OCI-LY1 (cell line): ENCODE measurements around the gene PYGM.

Experiments used
- H2AFZ ChIP-seq: fragments of 200-600 bp; sonication (generic), shearing (Covaris generic); 2 replicates; pipeline ENCODE4 v1.6.0; 2014; ENCODE audit warnings: antibody characterized with exemption, mild to moderate bottlenecking, low read length
- H3F3A ChIP-seq: fragments of 200-600 bp; sonication (generic), shearing (Covaris generic); 2 replicates; pipeline ENCODE4 v1.6.0; 2014; ENCODE audit warnings: mild to moderate bottlenecking, antibody characterized with exemption, low read length, moderate library complexity; ENCODE audit not compliant: insufficient read depth
- H3K27ac ChIP-seq: fragments of 200-600 bp; sonication (generic); 2 replicates; pipeline ENCODE4 v1.5.1; 2014; ENCODE audit warnings: low read length, mixed run types, mild to moderate bottlenecking, low read depth; ENCODE audit not compliant: poor library complexity, severe bottlenecking
- H3K27me3 ChIP-seq: fragments of 200-600 bp; sonication (generic); 2 replicates; pipeline ENCODE4 v1.6.0; 2014; ENCODE audit warnings: antibody characterized with exemption, mild to moderate bottlenecking, low read length, moderate library complexity; ENCODE audit not compliant: insufficient read depth
- H3K36me3 ChIP-seq: fragments of 200-600 bp; sonication (generic); 2 replicates; pipeline ENCODE4 v1.6.1; 2014; ENCODE audit warnings: mild to moderate bottlenecking, antibody characterized with exemption, low read length, moderate library complexity, mixed read lengths; ENCODE audit not compliant: insufficient read depth
- H3K4me1 ChIP-seq: fragments of 200-600 bp; sonication (generic); 2 replicates; pipeline ENCODE4 v1.5.1; 2014; ENCODE audit warnings: mild to moderate bottlenecking, low read length, moderate library complexity; ENCODE audit not compliant: insufficient read depth, severe bottlenecking
- H3K4me2 ChIP-seq: fragments of 200-600 bp; sonication (generic), shearing (Covaris generic); 2 replicates; pipeline ENCODE4 v1.6.1; 2014; ENCODE audit warnings: low read length
- H3K4me3 ChIP-seq: fragments of 200-600 bp; sonication (generic); 2 replicates; pipeline ENCODE4 v1.5.1; 2014; ENCODE audit warnings: low read length, low read depth, mild to moderate bottlenecking, mixed read lengths; ENCODE audit not compliant: poor library complexity, severe bottlenecking
- H3K79me2 ChIP-seq: fragments of 200-600 bp; shearing (Covaris generic); 2 replicates; pipeline ENCODE4 v1.6.1; 2016; ENCODE audit warnings: mixed run types, low read length, mixed read lengths; ENCODE audit not compliant: insufficient read depth
- H3K9ac ChIP-seq: fragments of 200-600 bp; sonication (generic), shearing (Covaris generic); 2 replicates; pipeline ENCODE4 v1.6.1; 2014; ENCODE audit warnings: mild to moderate bottlenecking, low read length, mixed read lengths
- H3K9me2 ChIP-seq: fragments of 200-600 bp; sonication (generic), shearing (Covaris generic); 2 replicates; pipeline ENCODE4 v1.6.1; 2014; ENCODE audit warnings: low read depth, mild to moderate bottlenecking, low read length, mixed read lengths
- H3K9me3 ChIP-seq: fragments of 200-600 bp; shearing (Covaris generic); 2 replicates; pipeline ENCODE4 v1.6.1; 2014; ENCODE audit warnings: low read length, mixed read lengths
- H4K20me1 ChIP-seq: fragments of 200-600 bp; sonication (generic), shearing (Covaris generic); 2 replicates; pipeline ENCODE4 v1.6.0; 2016; ENCODE audit warnings: mild to moderate bottlenecking, low read length; ENCODE audit not compliant: insufficient read depth
- EZH2 ChIP-seq: fragments of 200-600 bp; sonication (generic), shearing (Covaris generic); IDR thresholded peaks from 2 replicates; pipeline ENCODE4 v1.8.0; 2017; ENCODE audit warnings: borderline replicate concordance, mixed run types, mild to moderate bottlenecking, antibody characterized with exemption, low read length, moderate library complexity, mixed read lengths
- TF ChIP-seq, protein P1 (sequence below): fragments of 200-600 bp; sonication (generic), shearing (Covaris generic); IDR thresholded peaks from 2 replicates; pipeline ENCODE4 v1.5.1; 2017; ENCODE audit warnings: mild to moderate bottlenecking, antibody characterized with exemption, low read length, moderate library complexity, mixed read lengths

PYGM gene

DNA sequence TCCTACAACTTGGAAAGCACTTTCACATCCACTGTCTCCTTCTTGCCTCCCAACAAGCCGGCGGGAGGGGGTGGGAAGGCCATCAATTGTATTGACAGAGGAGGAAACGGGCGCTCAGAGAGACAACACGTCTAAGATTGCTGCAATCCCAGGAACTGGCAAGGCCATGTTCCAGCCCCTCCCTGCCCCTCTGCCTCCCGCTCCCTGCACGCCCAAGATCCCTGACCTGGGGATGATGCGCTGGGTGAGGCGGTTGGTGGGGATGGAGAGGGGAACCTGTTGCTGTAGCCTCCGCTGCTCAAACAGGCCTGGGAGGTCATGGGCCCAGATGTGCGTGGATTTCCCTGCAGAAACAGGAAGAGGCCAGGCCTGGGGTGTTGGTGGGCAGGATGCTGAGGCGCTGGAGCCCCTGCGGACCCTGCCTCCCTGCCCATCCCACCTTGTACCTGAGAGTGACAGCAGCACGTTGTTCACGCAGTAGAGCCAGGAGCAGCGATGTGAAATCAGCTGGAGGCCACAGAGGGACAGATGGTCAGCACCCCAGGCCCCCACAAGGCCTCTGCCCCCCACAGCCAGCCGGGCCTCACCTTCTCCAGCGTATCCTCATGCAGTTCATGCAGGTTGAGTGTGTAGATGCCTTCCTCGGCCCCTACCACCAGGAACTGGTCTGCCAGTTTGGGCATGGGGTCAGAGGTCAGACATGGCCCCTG lies 36.4 kb upstream of the PYGM start:
- no peaks in the 10 kb centered on the region for H3K79me2 ChIP-seq
- no peak overlapping the region for H3K27ac ChIP-seq
- H3K9me2 ChIP-seq: no peaks in the 10 kb centered on the region
- no peak overlapping the region for H3K9ac ChIP-seq
- peaks cover 51% of the 10 kb centered on the region for H3K36me3 ChIP-seq
- H3K4me2 ChIP-seq: no peak overlapping the region
- H3K9me3 ChIP-seq: no peaks in the 10 kb centered on the region
- no peaks in the 10 kb centered on the region for H4K20me1 ChIP-seq
- no peak overlapping the region for H3K4me3 ChIP-seq
- H3F3A ChIP-seq: no peaks in the 10 kb centered on the region
- TF ChIP-seq, protein P1, sequence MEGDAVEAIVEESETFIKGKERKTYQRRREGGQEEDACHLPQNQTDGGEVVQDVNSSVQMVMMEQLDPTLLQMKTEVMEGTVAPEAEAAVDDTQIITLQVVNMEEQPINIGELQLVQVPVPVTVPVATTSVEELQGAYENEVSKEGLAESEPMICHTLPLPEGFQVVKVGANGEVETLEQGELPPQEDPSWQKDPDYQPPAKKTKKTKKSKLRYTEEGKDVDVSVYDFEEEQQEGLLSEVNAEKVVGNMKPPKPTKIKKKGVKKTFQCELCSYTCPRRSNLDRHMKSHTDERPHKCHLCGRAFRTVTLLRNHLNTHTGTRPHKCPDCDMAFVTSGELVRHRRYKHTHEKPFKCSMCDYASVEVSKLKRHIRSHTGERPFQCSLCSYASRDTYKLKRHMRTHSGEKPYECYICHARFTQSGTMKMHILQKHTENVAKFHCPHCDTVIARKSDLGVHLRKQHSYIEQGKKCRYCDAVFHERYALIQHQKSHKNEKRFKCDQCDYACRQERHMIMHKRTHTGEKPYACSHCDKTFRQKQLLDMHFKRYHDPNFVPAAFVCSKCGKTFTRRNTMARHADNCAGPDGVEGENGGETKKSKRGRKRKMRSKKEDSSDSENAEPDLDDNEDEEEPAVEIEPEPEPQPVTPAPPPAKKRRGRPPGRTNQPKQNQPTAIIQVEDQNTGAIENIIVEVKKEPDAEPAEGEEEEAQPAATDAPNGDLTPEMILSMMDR: no peak
- TF ChIP-seq EZH2: no peak
- H3K27me3 ChIP-seq: no peaks in the 10 kb centered on the region
- peaks cover 20% of the 10 kb centered on the region for H3K4me1 ChIP-seq
- H2AFZ ChIP-seq: no peak overlapping the region

DNA sequence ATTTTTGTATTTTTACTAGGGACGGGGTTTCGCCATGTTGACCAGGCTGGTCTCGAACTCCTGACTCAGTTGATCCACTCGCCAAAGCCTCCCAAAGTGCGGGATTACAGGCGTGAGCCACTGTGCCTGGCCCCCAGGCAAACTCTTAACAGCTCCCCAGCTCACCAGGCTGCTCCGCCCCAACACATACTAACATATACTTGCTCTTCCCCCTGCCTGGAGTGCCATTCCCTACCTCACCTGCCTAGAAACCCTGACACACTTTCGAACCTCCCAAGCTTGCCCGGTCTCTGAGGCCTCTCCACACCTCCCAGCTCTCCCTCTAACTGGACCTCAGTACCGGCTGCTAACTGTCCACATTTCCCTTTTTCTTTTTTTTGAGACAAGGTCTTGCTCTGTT lies 34.8 kb upstream of the PYGM start:
- Histone ChIP-seq H3K9ac (no peak overlapping the region), H3K9me2 (no peaks in the 10 kb centered on the region), H3K9me3 (no peaks in the 10 kb centered on the region), H3K4me3 (no peak overlapping the region), H3K27ac (no peak overlapping the region), H2AFZ (no peak overlapping the region), H3K79me2 (no peaks in the 10 kb centered on the region), H4K20me1 (no peaks in the 10 kb centered on the region), H3K4me2 (no peak overlapping the region), H3K36me3 (peaks cover 45% of the 10 kb centered on the region), H3K27me3 (no peaks in the 10 kb centered on the region), H3F3A (no peaks in the 10 kb centered on the region), H3K4me1 (peaks cover 4% of the 10 kb centered on the region)
- TF ChIP-seq, protein P1: no peak
- TF ChIP-seq EZH2: no peak

DNA sequence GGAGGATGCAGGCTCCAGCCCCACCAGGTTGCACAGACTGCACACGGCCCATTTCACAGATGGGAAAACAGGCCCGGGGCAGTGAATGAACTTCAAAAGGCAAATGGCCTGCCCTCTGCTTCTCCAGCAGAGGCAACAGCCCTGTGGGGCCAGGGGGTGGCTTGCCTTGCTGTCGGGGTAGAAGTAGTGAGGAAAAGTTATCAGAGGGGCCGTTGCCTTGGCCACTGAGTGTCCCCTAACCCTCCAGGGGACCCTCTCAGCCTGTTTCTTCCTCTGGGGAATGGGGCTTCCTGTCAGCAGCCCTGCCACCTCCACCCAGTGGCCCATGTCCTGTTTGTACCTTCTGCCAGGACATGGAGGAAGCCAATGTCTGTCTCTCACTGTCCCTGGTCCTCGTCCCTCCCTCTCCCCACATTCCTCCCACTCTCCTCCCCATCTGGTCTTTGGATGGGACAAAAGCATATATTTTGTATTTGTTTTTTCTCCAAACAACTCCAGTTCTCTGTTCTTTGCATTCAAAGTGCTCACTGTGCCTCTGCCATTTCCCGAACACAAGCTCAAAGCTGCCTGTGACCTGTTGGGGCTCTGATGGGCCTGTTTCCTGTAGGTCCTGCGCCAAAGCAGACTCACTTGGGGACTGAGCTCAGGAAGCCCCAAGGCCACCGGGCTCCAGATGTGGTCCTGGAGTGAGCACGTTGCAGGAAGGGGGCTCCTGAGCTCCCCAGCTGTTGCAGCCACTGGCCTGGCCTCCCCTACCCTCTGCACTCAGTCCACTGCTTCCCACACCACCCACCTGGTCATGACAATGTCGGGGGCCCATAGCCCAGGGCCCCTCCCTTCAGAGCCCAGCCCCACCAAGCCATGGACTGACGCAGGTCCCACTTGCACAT lies 33.7 kb upstream of the PYGM start:
- Histone ChIP-seq H3F3A (no peaks in the 10 kb centered on the region), H3K4me3 (no peak overlapping the region), H3K4me1 (no peaks in the 10 kb centered on the region), H3K36me3 (peaks cover 44% of the 10 kb centered on the region), H3K4me2 (no peak overlapping the region), H3K9me3 (no peaks in the 10 kb centered on the region), H4K20me1 (no peaks in the 10 kb centered on the region), H3K27me3 (no peaks in the 10 kb centered on the region), H3K79me2 (no peaks in the 10 kb centered on the region), H3K9ac (no peak overlapping the region), H2AFZ (no peak overlapping the region), H3K27ac (no peak overlapping the region), H3K9me2 (no peaks in the 10 kb centered on the region)
- TF ChIP-seq EZH2: no peak
- TF ChIP-seq, protein P1: no peak
